ENCODE results near the gene PLEKHN1.

DNA sequence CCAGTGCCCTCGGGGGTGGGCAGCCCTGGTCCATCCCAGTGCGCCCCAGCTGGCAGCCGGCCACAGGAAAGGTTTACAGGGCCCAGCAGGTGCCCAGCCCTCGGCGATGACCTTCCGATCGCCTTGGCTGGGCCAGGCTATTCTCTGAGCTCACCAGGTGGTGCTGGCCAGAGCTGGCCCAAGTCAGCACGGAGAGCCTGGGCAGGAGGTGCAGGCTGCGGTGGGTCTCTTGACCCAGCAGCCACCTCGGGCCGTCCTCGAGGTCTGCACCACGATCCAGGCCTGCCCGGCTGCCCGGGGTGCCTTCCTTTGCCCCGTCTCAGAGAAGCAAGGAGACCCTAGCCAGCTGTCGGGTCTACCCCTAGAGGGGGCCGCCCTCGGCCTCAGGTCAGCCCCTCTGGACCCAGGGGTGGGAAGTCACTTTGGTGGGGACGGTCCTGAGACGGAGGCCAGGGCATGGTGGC is 15.2 kb downstream of the PLEKHN1 start:
- TF ChIP-seq ZNF274 (IDR thresholded peaks at IDR 0.05; ENCODE audit: low read depth, low read length) = no peak
- TF ChIP-seq SUZ12 (IDR thresholded peaks at IDR 0.05; ENCODE audit: extremely low read depth, insufficient read depth, insufficient read length) = no peak

All from NT2/D1 (cell line).